IPS-11a (cell line): Measurements from ENCODE around the gene IGSF8.

ENCODE experiments used
- H3K4me3 ChIP-seq: one replicate; pipeline ENCODE4 v1.5.1; 2013; ENCODE audit warnings: low read depth, low read length, control low read depth

The IGSF8 gene

DNA sequence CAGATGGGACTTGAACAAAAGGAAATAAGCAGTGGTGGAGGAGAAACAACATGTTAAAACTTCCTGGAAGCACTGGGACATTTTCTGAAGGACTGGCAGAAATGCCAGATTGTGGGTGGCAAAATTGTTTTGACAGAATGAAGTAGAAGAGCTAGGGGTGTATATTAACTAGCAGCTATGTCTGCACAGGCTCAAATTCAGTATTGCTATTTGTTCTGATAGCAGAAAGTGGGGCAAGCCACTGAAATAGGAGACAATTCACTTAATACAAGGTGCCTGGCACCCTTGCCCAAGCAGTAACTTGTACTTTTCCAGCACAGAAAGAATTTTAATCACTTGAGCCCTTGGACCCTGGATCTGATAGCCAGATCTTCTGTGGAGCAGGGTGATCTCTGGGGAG lies 54.9 kb downstream of the IGSF8 start:
- H3K4me3 ChIP-seq, result no peak overlapping the region
